ENCODE data around the gene TMEFF2. TPM values are rescaled to one million over a fixed set of nuclear protein-coding genes. Genes with fewer than 3 reads are reported as not detected.

Gene TMEFF2
- total RNA-seq, 1 experiment from 2014 or later = 72.6 TPM

GRCh38 chr2:192068966-192069365 lies 125.8 kb downstream of the TMEFF2 start:
- DNase-seq (ENCODE audit: low read depth) = no peak

GRCh38 chr2:192067631-192068030 lies 127.1 kb downstream of the TMEFF2 start:
- no peak for DNase-seq (ENCODE audit: low read depth)

- DNase-seq (ENCODE audit: low read depth) = no peak
These were observed 130.3 kb downstream of the TMEFF2 start for GRCh38 chr2:192064459-192064858.

GRCh38 chr2:192060161-192060560 lies 134.6 kb downstream of the TMEFF2 start:
- peak; percentile 11 for DNase-seq (ENCODE audit: low read depth)

- DNase-seq (ENCODE audit: low read depth) = no peak
These were observed 135.5 kb downstream of the TMEFF2 start for GRCh38 chr2:192059266-192059665.

- DNase-seq (ENCODE audit: low read depth) = no peak
These were observed 140.8 kb downstream of the TMEFF2 start for GRCh38 chr2:192053921-192054320.

- no peak for DNase-seq (ENCODE audit: low read depth)
These were observed 143.2 kb downstream of the TMEFF2 start for GRCh38 chr2:192051533-192051932.

GRCh38 chr2:192049362-192049761 lies 145.4 kb downstream of the TMEFF2 start:
- DNase-seq (ENCODE audit: low read depth) = no peak

GRCh38 chr2:192047315-192048107 lies 147.2 kb downstream of the TMEFF2 start:
- no peak for DNase-seq (ENCODE audit: low read depth)

- no peak for DNase-seq (ENCODE audit: low read depth)
These were observed 150.2 kb downstream of the TMEFF2 start for GRCh38 chr2:192044496-192044895.

- no peak for DNase-seq (ENCODE audit: low read depth)
These were observed 151.4 kb downstream of the TMEFF2 start for GRCh38 chr2:192043216-192043870.

- no peak for DNase-seq (ENCODE audit: low read depth)
These were observed 152.6 kb downstream of the TMEFF2 start for GRCh38 chr2:192042126-192042525.

GRCh38 chr2:192038110-192038509 lies 156.6 kb downstream of the TMEFF2 start:
- no peak for DNase-seq (ENCODE audit: low read depth)

- DNase-seq (ENCODE audit: low read depth) = peak; percentile 73
These were observed 158.8 kb downstream of the TMEFF2 start for GRCh38 chr2:192035731-192036442.

GRCh38 chr2:192030856-192031255 lies 163.9 kb downstream of the TMEFF2 start:
- no peak for DNase-seq (ENCODE audit: low read depth)

- peak; percentile 37 for DNase-seq (ENCODE audit: low read depth)
These were observed 164.4 kb downstream of the TMEFF2 start for GRCh38 chr2:192030289-192030688.

GRCh38 chr2:192029089-192029488 lies 165.6 kb downstream of the TMEFF2 start:
- peak; percentile 51 for DNase-seq (ENCODE audit: low read depth)

GRCh38 chr2:192026825-192027120 lies 168.0 kb downstream of the TMEFF2 start:
- DNase-seq (ENCODE audit: low read depth) = no peak

- no peak for DNase-seq (ENCODE audit: low read depth)
These were observed 168.5 kb downstream of the TMEFF2 start for GRCh38 chr2:192026059-192026824.

- no peak for DNase-seq (ENCODE audit: low read depth)
These were observed 169.1 kb downstream of the TMEFF2 start for GRCh38 chr2:192025637-192026036.

- DNase-seq (ENCODE audit: low read depth) = no peak
These were observed 171.7 kb downstream of the TMEFF2 start for GRCh38 chr2:192023006-192023405.

GRCh38 chr2:192017844-192018243 lies 176.9 kb downstream of the TMEFF2 start:
- DNase-seq (ENCODE audit: low read depth) = no peak

Data from LHCN-M2 (cell line).